ENCODE data around the gene TUBGCP5. TPM values are rescaled to one million over a fixed set of nuclear protein-coding genes. Genes with fewer than 3 reads are reported as not detected.

TUBGCP5 gene
- total RNA-seq, 1 donor from 2014 or later = 22.4 TPM

- peak; percentile 54 for DNase-seq (ENCODE audit: low spot score)
These were observed 59.9 kb downstream of the TUBGCP5 start for GRCh38 chr15:22979238-22980188.

- no peak for DNase-seq (ENCODE audit: low spot score)
These were observed 60.6 kb downstream of the TUBGCP5 start for GRCh38 chr15:22978691-22979237.

GRCh38 chr15:22974745-22975144, 64.6 kb downstream of the TUBGCP5 start:
- peak; percentile 37 for DNase-seq (ENCODE audit: low spot score)

GRCh38 chr15:22973987-22974386, 65.4 kb downstream of the TUBGCP5 start:
- no peak for DNase-seq (ENCODE audit: low spot score)

- DNase-seq (ENCODE audit: low spot score) = no peak
These were observed 66.1 kb downstream of the TUBGCP5 start for GRCh38 chr15:22973286-22973685.

DNA sequence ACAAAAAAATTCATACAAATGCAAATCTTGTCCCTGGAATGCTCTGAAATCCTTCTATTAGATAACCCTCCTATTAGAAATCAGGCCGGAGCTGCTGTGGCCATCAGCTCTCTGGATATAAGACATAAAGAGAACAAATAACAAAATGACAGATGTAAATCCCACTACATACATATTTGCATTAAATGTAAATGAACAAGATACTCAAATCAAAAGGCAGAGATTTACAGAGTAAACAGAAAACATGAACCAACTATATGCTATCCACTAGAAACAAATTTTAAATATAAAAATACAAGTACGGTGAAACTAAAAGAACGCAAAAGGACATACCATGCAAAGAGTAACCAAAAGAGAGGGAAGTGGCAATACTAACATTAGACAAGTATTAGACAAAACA, 69.9 kb downstream of the TUBGCP5 start:
- DNase-seq (ENCODE audit: low spot score) = no peak

DNA sequence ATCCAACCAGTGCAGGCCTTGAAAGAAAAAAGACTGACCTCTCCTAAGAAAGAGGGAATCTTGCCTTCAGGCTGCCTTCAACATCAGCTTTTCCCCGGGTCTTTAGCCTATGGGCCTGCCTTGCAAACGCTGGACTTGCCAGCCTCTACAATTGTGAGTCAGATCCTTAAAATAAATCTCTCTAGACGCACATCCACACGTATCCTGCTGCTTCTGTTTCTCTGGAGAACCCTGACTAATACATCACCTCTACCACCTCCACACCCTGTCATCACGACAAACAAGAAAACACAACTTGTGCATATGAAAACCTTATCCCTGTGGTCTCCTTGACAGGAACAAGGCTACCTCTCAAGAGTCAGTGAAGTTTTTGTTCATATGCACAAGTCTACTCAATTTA, 71.0 kb downstream of the TUBGCP5 start:
- no peak for DNase-seq (ENCODE audit: low spot score)

GRCh38 chr15:22967084-22967770, 72.1 kb downstream of the TUBGCP5 start:
- no peak for DNase-seq (ENCODE audit: low spot score)

DNA sequence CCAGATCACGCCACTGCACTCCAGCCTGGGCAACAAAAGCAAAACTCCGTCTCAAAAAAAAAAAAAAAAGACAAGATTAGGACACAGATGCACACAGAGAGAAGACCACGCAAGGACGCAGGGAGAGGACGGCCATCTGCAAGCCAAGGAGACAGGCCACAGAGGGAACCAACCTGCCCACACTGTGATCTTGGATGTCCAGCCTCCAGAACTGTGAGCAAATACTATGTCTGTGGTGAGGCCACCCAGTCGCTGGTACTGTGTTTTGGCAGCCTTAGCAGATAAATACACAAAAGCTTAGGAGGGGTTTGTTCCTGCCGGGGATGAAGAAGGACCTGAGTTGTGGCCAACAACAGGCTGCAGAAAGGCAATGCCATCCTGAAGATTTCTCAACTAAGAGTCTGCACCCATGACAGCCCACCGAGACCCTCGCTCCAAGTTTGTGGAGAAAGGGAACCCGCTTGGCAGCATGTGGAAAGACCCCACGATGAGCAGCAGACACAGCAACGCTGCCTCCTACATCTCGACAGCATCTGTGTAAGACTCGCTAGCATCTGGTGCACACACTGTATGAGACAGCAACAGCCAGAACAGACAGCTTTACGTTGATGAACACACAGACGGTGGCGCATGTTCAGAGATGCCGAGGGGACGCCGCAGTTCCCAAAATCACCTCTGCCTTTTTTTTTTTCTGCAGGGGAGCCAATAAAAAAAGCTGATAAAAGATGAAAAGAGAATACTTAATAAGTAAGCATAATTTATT, 72.9 kb downstream of the TUBGCP5 start:
- no peak for DNase-seq (ENCODE audit: low spot score)

DNA sequence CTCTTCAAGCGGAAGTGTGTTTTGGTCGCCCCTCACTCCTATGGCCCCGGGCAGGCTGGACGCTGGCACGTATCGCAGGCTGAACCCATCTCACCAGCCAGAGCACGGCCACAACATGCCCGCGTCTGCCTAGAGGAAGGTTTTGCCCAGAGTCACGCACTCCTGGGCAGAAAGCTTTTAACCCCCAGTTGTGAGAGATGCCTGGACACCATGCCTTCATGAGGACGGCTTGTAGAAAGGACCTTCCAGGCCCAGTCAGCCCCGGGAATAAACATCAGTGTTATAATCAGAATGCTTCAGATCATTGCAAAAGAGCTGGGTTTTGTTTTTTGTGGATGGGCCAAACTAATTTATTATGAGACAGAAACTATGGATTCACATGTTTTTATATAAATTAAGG, 75.7 kb downstream of the TUBGCP5 start:
- DNase-seq (ENCODE audit: low spot score) = no peak

DNA sequence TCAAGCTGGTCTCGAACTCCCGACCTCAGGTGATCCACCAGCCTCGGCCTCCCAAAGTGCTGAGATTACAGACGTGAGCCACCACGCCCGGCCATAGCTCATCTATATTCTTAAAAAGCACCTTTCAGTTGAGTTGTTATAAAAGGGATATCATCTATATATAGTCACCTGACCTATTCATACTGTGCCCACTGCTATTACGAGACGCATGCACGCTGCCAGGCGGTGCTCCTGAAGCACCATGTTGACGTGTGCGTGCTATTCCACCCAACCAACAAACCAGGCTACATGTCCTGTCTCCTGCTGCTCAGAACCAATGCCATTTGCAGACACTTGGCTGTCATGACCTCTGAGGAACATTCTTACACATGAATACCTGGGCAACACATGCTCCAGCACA, 76.8 kb downstream of the TUBGCP5 start:
- DNase-seq (ENCODE audit: low spot score) = no peak

DNA sequence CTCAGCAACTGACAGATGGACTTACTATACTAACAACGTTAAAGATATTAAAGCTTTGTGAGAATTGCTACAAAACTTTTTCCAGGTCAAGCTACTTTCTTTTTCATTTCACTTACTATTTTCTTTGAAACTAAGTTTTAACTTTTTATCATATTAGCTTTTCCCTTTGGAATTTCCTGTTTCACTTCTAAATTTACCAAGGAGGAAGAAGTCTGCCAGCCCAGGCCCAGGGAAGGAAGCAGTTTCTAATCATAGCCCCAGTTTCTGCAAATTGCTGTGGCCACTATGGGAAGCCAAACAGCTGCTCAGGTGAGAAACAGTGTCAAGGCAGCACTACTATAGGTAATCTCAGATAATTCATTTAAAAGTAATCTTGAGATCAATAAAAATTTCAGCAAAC, 77.6 kb downstream of the TUBGCP5 start:
- peak; percentile 66 for DNase-seq (ENCODE audit: low spot score)

DNA sequence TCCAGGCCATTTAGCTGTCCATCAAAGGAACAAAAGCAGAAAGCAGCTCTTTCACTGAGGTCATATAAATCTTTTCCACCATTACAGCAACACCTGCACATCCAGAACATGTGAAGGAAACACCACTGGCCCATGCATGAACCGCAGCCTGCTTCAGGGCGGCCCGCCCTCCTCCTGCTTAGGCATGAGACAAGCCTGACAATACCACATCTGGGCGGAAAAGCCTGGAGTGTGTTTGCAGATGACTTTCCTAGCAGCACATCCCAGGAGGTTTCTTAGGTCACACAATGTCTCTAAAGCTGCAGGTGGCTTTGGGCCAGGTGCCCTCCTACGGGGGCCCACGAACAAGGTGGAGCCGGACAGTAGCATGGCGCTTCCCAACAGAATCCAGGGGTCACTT, 78.8 kb downstream of the TUBGCP5 start:
- DNase-seq (ENCODE audit: low spot score) = no peak

DNA sequence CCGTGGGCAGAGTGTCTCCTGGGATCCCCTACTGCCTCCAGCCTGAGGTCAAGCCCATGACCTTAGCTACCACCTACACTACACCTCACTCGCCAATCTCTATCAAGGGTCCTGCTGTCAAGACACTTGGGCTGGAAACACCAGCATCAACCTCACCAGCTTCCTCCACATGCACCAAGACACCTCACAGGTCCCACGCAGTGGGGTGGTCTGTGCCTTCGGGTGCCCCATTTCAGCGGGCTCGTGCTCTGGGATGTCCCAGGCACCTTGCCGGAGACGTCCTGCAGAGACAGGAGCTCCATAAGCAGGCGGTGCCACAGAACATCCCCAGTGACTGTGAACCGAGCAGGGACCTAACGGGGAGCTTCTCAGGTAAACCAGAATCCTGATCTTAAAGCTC, 79.2 kb downstream of the TUBGCP5 start:
- no peak for DNase-seq (ENCODE audit: low spot score)

GRCh38 chr15:22959321-22960101, 79.9 kb downstream of the TUBGCP5 start:
- no peak for DNase-seq (ENCODE audit: low spot score)

DNA sequence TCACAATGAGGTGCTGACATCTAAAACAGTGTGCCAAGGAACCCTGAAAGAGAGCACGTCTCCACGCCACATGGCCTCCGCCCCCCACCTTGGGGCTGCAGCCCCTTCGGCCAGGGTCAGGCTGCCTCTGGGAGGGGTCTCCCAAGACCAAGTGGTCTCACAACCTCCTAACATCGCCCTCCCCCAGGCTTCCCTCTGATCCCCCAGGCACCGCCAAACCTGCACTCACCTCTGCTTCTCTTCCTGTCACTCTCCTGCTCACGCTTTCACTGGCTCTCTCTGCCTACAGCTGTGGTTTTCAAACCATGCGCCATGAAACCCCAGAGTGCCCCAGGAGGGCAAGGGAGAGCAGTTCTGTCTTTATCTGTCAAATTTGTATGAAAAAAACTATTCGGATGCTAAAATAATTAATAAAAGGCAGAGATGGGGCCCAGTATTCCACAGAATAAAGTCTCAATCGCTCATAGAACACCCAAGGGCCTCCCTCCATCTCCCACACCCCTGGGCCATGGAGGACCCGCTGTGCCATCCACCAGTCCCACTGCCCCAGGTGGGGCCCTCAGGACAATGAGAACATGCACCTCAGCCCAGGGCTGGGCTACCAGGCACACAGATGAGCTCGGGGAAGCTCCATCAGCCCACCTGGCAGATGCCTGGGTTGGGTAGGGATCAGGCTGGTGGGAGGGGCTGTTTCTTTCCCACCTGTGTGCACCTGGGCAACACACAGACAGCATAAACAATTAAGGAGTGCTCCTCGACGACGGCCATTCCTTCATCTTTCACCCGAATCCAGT, 80.7 kb downstream of the TUBGCP5 start:
- no peak for DNase-seq (ENCODE audit: low spot score)

- DNase-seq (ENCODE audit: low spot score) = peak; percentile 39
These were observed 82.5 kb downstream of the TUBGCP5 start for GRCh38 chr15:22956978-22957260.

- no peak for DNase-seq (ENCODE audit: low spot score)
These were observed 83.0 kb downstream of the TUBGCP5 start for GRCh38 chr15:22956257-22956977.

DNA sequence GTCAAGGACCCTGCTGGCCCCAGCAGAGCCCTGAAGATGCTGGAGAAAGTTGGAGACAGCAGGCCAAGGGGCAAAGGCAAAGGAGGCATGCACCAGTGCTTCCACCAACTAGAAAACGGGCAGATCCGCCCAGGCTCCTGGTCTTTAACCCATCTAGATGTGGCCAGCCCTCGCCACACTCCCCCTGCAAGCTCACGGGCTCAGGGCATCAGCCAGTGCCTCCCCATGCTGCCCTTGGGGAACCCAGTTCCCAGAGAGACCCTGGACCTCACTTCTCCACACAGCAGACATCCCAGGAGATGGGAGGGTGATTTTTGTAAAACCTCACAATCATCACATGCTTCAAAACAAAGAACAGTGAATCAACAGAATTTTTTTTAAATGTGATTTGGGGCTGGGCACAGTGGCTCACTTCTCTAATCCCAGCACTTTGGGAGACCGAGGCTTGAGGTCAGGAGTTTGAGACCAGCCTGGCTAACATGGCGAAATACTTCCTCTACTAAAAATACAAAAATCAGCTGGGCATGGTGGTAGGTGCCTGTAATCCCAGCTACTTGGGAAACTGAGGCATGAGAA, 83.7 kb downstream of the TUBGCP5 start:
- DNase-seq (ENCODE audit: low spot score) = no peak
